Endodermal cell (in vitro differentiated cells): ENCODE results near the gene GPR161. TPM values are rescaled to one million over a fixed set of nuclear protein-coding genes. Genes with fewer than 3 reads are reported as not detected.

Experiments used
- DNase-seq: peaks from one replicate; pipeline ENCODE4 v3.0.0-alpha.2; 2017
- H3K27ac ChIP-seq: 2 replicates; pipeline ENCODE4 v1.5.1; 2013; ENCODE audit warnings: mild to moderate bottlenecking, low read depth, low read length, moderate library complexity
- H3K27me3 ChIP-seq: 2 replicates; pipeline ENCODE4 v1.6.1; 2013; ENCODE audit warnings: mild to moderate bottlenecking, low read length, moderate library complexity; ENCODE audit not compliant: insufficient read depth, control insufficient read depth, poor library complexity, severe bottlenecking
- H3K36me3 ChIP-seq: 2 replicates; pipeline ENCODE4 v1.7.0; 2013; ENCODE audit warnings: mild to moderate bottlenecking, low read length, moderate library complexity; ENCODE audit not compliant: control insufficient read depth, insufficient read depth
- H3K4me1 ChIP-seq: one replicate; pipeline ENCODE4 v1.7.0; 2013; ENCODE audit warnings: low read length; ENCODE audit not compliant: control insufficient read depth, insufficient read depth
- H3K4me3 ChIP-seq: 2 replicates; pipeline ENCODE4 v1.5.1; 2013; ENCODE audit warnings: mild to moderate bottlenecking, low read length, moderate library complexity
- H3K9ac ChIP-seq: 2 replicates; pipeline ENCODE4 v1.6.1; 2013; ENCODE audit warnings: mild to moderate bottlenecking, low read length, moderate library complexity; ENCODE audit not compliant: poor library complexity, severe bottlenecking; ENCODE audit errors: extremely low read depth
- H3K9me3 ChIP-seq: 2 replicates; pipeline ENCODE4 v1.6.1; 2013; ENCODE audit warnings: mild to moderate bottlenecking, low read length, moderate library complexity; ENCODE audit not compliant: control insufficient read depth
- H3K27ac Mint-ChIP-seq: 2 replicates; pipeline ENCODE4 v1.8.0; 2020; ENCODE audit warnings: mixed read lengths
- H3K27me3 Mint-ChIP-seq: 2 replicates; pipeline ENCODE4 v1.8.0; 2021; ENCODE audit warnings: mild to moderate bottlenecking, mixed read lengths; ENCODE audit not compliant: insufficient read depth
- H3K36me3 Mint-ChIP-seq: 2 replicates; pipeline ENCODE4 v1.8.0; 2020; ENCODE audit warnings: low read depth, mixed read lengths
- H3K4me1 Mint-ChIP-seq: 2 replicates; pipeline ENCODE4 v1.8.0; 2020; ENCODE audit warnings: mixed read lengths
- H3K4me3 Mint-ChIP-seq: 2 replicates; pipeline ENCODE4 v1.8.0; 2020; ENCODE audit warnings: mild to moderate bottlenecking, moderate library complexity, mixed read lengths
- H3K9me3 Mint-ChIP-seq: 2 replicates; pipeline ENCODE4 v1.8.0; 2020; ENCODE audit warnings: mild to moderate bottlenecking, mixed read lengths
- WGBS, 2 experiments: methylation state at CpG; one replicate each; pipeline versions ENCODE4 v1.1.5 to v1.1.7; 2013; ENCODE audit warnings: missing lambda C conversion rate in 2 of 2, mixed read lengths in 1 of 2; ENCODE audit not compliant: insufficient coverage in 1 of 2, insufficient read length in 1 of 2; 5-methylcytosine and 5-hydroxymethylcytosine counted together
- total RNA-seq, 2 donors: library from RNA; stranded (reverse); fragmentation: NEBNext Ultra II Directional in 1 of 2; extraction: Animal tissue kit (Norgen Biotek cat#: 25700) in 1 of 2; gene quantifications; 2 replicates in 1 of 2; 3 replicates in 1 of 2; pipeline ENCODE4 v1.2.1, GENCODE V29; 2021
- TF ChIP-seq, protein P1 (sequence below): fragments of 200-600 bp; sonication (generic); conservative IDR thresholded peaks from 2 replicates; pipeline ENCODE4 v1.5.0; 2021; ENCODE audit warnings: antibody characterized with exemption, mild to moderate bottlenecking

Gene GPR161
- total RNA-seq, 2 donors from 2014 or later, result 24.0 to 26.6 TPM

DNA sequence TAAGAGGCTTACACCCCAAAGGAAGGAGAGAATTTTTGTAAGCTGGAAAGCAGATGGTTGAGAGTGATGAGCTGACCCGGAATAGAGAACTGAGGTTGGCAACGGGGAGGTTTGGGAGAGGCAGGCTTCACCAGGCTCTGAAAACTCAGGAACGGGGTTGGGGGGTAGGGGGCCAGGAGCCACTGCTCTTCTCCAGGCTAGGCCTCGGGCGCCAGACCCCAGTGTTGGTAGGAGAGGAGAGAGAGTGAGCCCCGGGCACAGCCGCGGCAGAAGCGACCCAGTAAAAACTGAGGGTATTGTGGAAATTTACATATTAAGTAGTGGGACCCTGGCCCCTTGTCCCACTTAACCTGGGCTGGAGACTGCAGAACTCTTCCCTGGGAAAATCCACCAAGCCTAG lies 45.7 kb downstream of the GPR161 start:
- H3K4me3 Mint-ChIP-seq, result no peak overlapping the region
- peaks cover 26% of the 10 kb centered on the region for H3K4me1 Mint-ChIP-seq
- H3K27me3 Mint-ChIP-seq, result no peaks in the 10 kb centered on the region
- no peaks in the 10 kb centered on the region for H3K9me3 Mint-ChIP-seq
- TF ChIP-seq, protein P1, sequence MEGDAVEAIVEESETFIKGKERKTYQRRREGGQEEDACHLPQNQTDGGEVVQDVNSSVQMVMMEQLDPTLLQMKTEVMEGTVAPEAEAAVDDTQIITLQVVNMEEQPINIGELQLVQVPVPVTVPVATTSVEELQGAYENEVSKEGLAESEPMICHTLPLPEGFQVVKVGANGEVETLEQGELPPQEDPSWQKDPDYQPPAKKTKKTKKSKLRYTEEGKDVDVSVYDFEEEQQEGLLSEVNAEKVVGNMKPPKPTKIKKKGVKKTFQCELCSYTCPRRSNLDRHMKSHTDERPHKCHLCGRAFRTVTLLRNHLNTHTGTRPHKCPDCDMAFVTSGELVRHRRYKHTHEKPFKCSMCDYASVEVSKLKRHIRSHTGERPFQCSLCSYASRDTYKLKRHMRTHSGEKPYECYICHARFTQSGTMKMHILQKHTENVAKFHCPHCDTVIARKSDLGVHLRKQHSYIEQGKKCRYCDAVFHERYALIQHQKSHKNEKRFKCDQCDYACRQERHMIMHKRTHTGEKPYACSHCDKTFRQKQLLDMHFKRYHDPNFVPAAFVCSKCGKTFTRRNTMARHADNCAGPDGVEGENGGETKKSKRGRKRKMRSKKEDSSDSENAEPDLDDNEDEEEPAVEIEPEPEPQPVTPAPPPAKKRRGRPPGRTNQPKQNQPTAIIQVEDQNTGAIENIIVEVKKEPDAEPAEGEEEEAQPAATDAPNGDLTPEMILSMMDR, result no peak
- DNase-seq, result no peak
- H3K4me3 ChIP-seq, result no peak overlapping the region
- no peak overlapping the region for H3K9ac ChIP-seq
- H3K27ac ChIP-seq, result no peak overlapping the region
- H3K9me3 ChIP-seq, result no peaks in the 10 kb centered on the region
- peaks cover 28% of the 10 kb centered on the region for H3K4me1 ChIP-seq
- peaks cover 41% of the 10 kb centered on the region for H3K36me3 Mint-ChIP-seq
- no peak overlapping the region for H3K27ac Mint-ChIP-seq
- 97% methylated on average over 9 of the region's 9 CpGs; no CpG with 5 or more reads in 1 of the 2 experiments for WGBS, 2 experiments
- peaks cover 69% of the 10 kb centered on the region for H3K36me3 ChIP-seq
- H3K27me3 ChIP-seq, result no peaks in the 10 kb centered on the region

DNA sequence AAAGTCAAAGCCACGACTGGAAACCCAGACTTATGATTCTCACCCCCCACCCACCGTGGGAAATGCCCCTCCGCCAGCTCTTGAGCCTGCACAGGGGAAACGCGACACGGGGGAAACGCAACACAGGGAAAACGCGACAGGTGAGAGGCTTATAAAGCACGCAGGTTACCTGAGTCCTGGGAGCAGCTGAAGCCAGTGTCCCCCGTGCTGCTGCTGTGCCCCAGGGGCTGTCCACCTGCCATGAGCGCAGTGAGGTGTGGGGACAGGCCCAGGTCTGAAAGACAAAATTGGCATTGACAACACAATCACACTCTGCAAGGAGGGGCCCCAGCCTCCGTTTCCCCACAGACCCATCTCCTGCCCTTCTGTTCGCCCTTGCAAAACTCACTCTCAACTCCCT lies 46.3 kb downstream of the GPR161 start:
- Histone ChIP-seq H3K9me3 (no peaks in the 10 kb centered on the region), H3K36me3 (peaks cover 71% of the 10 kb centered on the region), H3K4me1 (peaks cover 28% of the 10 kb centered on the region), H3K27me3 (no peaks in the 10 kb centered on the region), H3K27ac (no peak overlapping the region), H3K9ac (no peak overlapping the region), H3K4me3 (no peak overlapping the region)
- H3K27ac Mint-ChIP-seq, result no peak overlapping the region
- peaks cover 26% of the 10 kb centered on the region for H3K4me1 Mint-ChIP-seq
- WGBS, 2 experiments, result 94 to 96% methylated on average over 5 to 14 of the region's 14 CpGs
- no peak for DNase-seq
- peaks cover 39% of the 10 kb centered on the region for H3K36me3 Mint-ChIP-seq
- no peaks in the 10 kb centered on the region for H3K27me3 Mint-ChIP-seq
- TF ChIP-seq, protein P1, result no peak
- H3K9me3 Mint-ChIP-seq, result no peaks in the 10 kb centered on the region
- H3K4me3 Mint-ChIP-seq, result no peak overlapping the region

DNA sequence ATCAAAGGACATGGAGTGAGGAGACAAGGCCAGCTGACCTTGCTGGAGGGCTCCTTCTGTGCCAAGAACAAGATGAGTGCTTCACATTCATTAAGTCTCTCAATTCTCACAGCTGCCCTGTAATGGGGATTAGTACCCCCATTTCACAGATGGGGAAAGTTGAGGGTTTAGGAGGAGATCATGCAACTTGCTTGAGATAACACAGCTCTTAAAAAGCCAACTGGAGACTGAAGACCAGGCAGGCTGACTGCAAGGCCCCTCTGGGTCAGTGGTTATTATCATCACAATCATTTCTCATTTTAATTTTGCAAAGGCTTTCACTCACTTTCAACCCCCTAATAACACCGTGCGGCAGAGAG lies 46.8 kb downstream of the GPR161 start:
- DNase-seq, result no peak
- Histone ChIP-seq H3K27me3 (no peaks in the 10 kb centered on the region), H3K27ac (no peak overlapping the region), H3K36me3 (peaks cover 71% of the 10 kb centered on the region), H3K4me3 (no peak overlapping the region), H3K9ac (no peak overlapping the region), H3K9me3 (no peaks in the 10 kb centered on the region), H3K4me1 (peaks cover 28% of the 10 kb centered on the region)
- H3K27me3 Mint-ChIP-seq, result no peaks in the 10 kb centered on the region
- H3K36me3 Mint-ChIP-seq, result peaks cover 37% of the 10 kb centered on the region
- H3K4me1 Mint-ChIP-seq, result peaks cover 26% of the 10 kb centered on the region
- TF ChIP-seq, protein P1, result no peak
- WGBS, 2 experiments, result 93 to 100% methylated on average over 2 of the region's 2 CpGs
- no peak overlapping the region for H3K27ac Mint-ChIP-seq
- H3K9me3 Mint-ChIP-seq, result no peaks in the 10 kb centered on the region
- no peak overlapping the region for H3K4me3 Mint-ChIP-seq
